ENCODE results near the gene DENND1A.

The DENND1A gene

GRCh38 chr9:123414204-123414603, 515.7 kb downstream of the DENND1A start:
- Histone ChIP-seq H3K9ac (ENCODE audit: low read depth, low read length) (no peak overlapping the region), H3K27me3 (ENCODE audit: insufficient read depth, low read length) (no peaks in the 10 kb centered on the region), H3K36me3 (ENCODE audit: insufficient read depth, low read length) (no peaks in the 10 kb centered on the region), H3K27ac (ENCODE audit: low read depth, low read length) (no peak overlapping the region), H3K9me3 (ENCODE audit: insufficient read depth, low read depth, low read length) (no peaks in the 10 kb centered on the region), H3K4me3 (ENCODE audit: low read length) (no peak overlapping the region), H3K4me1 (ENCODE audit: insufficient read depth, low read length) (no peaks in the 10 kb centered on the region; the same call in 1 of the 2 replicates)
- 85% methylated on average over 7 of the region's 7 CpGs for WGBS

GRCh38 chr9:123412171-123412820, 517.6 kb downstream of the DENND1A start:
- H3K36me3 ChIP-seq (ENCODE audit: insufficient read depth, low read length), result no peaks in the 10 kb centered on the region
- no peaks in the 10 kb centered on the region for H3K9me3 ChIP-seq (ENCODE audit: insufficient read depth, low read depth, low read length)
- H3K4me1 ChIP-seq (ENCODE audit: insufficient read depth, low read length), result peaks cover 8% of the 10 kb centered on the region
- no peak overlapping the region for H3K27ac ChIP-seq (ENCODE audit: low read depth, low read length)
- H3K27me3 ChIP-seq (ENCODE audit: insufficient read depth, low read length), result no peaks in the 10 kb centered on the region
- 91% methylated on average over 18 of the region's 18 CpGs for WGBS
- no peak overlapping the region for H3K9ac ChIP-seq (ENCODE audit: low read depth, low read length)
- no peak overlapping the region for H3K4me3 ChIP-seq (ENCODE audit: low read length)

GRCh38 chr9:123411636-123412035, 518.3 kb downstream of the DENND1A start:
- Histone ChIP-seq H3K27me3 (ENCODE audit: insufficient read depth, low read length) (no peaks in the 10 kb centered on the region), H3K4me1 (ENCODE audit: insufficient read depth, low read length) (peaks cover 12% of the 10 kb centered on the region), H3K9me3 (ENCODE audit: insufficient read depth, low read depth, low read length) (no peaks in the 10 kb centered on the region), H3K4me3 (ENCODE audit: low read length) (no peak overlapping the region), H3K36me3 (ENCODE audit: insufficient read depth, low read length) (no peaks in the 10 kb centered on the region), H3K27ac (ENCODE audit: low read depth, low read length) (no peak overlapping the region), H3K9ac (ENCODE audit: low read depth, low read length) (no peak overlapping the region)
- 91% methylated on average over 11 of the region's 11 CpGs for WGBS

GRCh38 chr9:123411191-123411590, 518.7 kb downstream of the DENND1A start:
- Histone ChIP-seq H3K9ac (ENCODE audit: low read depth, low read length) (no peak overlapping the region), H3K36me3 (ENCODE audit: insufficient read depth, low read length) (no peaks in the 10 kb centered on the region), H3K4me3 (ENCODE audit: low read length) (no peak overlapping the region), H3K9me3 (ENCODE audit: insufficient read depth, low read depth, low read length) (no peaks in the 10 kb centered on the region), H3K4me1 (ENCODE audit: insufficient read depth, low read length) (peaks cover 17% of the 10 kb centered on the region), H3K27ac (ENCODE audit: low read depth, low read length) (no peak overlapping the region), H3K27me3 (ENCODE audit: insufficient read depth, low read length) (no peaks in the 10 kb centered on the region)
- 91% methylated on average over 10 of the region's 10 CpGs for WGBS

GRCh38 chr9:123410281-123410910, 519.5 kb downstream of the DENND1A start:
- WGBS, result 89% methylated on average over 12 of the region's 12 CpGs
- H3K36me3 ChIP-seq (ENCODE audit: insufficient read depth, low read length), result no peaks in the 10 kb centered on the region
- no peak overlapping the region for H3K4me3 ChIP-seq (ENCODE audit: low read length)
- H3K27ac ChIP-seq (ENCODE audit: low read depth, low read length), result no peak overlapping the region
- H3K9me3 ChIP-seq (ENCODE audit: insufficient read depth, low read depth, low read length), result no peaks in the 10 kb centered on the region
- no peak overlapping the region for H3K9ac ChIP-seq (ENCODE audit: low read depth, low read length)
- H3K4me1 ChIP-seq (ENCODE audit: insufficient read depth, low read length), result peaks cover 18% of the 10 kb centered on the region
- H3K27me3 ChIP-seq (ENCODE audit: insufficient read depth, low read length), result no peaks in the 10 kb centered on the region

- no peak overlapping the region for H3K27ac ChIP-seq (ENCODE audit: low read depth, low read length)
- 86% methylated on average over 10 of the region's 10 CpGs for WGBS
These were observed 521.3 kb downstream of the DENND1A start for GRCh38 chr9:123408313-123409262.

GRCh38 chr9:123407217-123407851, 522.6 kb downstream of the DENND1A start:
- 76% methylated on average over 20 of the region's 20 CpGs for WGBS
- no peak overlapping the region for H3K9ac ChIP-seq (ENCODE audit: low read depth, low read length)

More at GRCh38 chr9:123408313-123409262, 521.3 kb downstream of the DENND1A start:
- H3K4me3 ChIP-seq (ENCODE audit: low read length), result no peak overlapping the region
- no peak overlapping the region for H3K9ac ChIP-seq (ENCODE audit: low read depth, low read length)
- no peaks in the 10 kb centered on the region for H3K36me3 ChIP-seq (ENCODE audit: insufficient read depth, low read length)
- H3K9me3 ChIP-seq (ENCODE audit: insufficient read depth, low read depth, low read length), result no peaks in the 10 kb centered on the region
- peaks cover 18% of the 10 kb centered on the region for H3K4me1 ChIP-seq (ENCODE audit: insufficient read depth, low read length)
- H3K27me3 ChIP-seq (ENCODE audit: insufficient read depth, low read length), result no peaks in the 10 kb centered on the region

GRCh38 chr9:123406691-123407216, 523.2 kb downstream of the DENND1A start:
- Histone ChIP-seq H3K27me3 (ENCODE audit: insufficient read depth, low read length) (no peaks in the 10 kb centered on the region), H3K9me3 (ENCODE audit: insufficient read depth, low read depth, low read length) (no peaks in the 10 kb centered on the region), H3K4me1 (ENCODE audit: insufficient read depth, low read length) (peaks cover 27% of the 10 kb centered on the region), H3K9ac (ENCODE audit: low read depth, low read length) (no peak overlapping the region), H3K4me3 (ENCODE audit: low read length) (no peak overlapping the region), H3K36me3 (ENCODE audit: insufficient read depth, low read length) (no peaks in the 10 kb centered on the region), H3K27ac (ENCODE audit: low read depth, low read length) (no peak overlapping the region)
- WGBS, result 27% methylated on average over 13 of the region's 13 CpGs

More at GRCh38 chr9:123407217-123407851, 522.6 kb downstream of the DENND1A start:
- H3K27me3 ChIP-seq (ENCODE audit: insufficient read depth, low read length), result no peaks in the 10 kb centered on the region
- H3K36me3 ChIP-seq (ENCODE audit: insufficient read depth, low read length), result no peaks in the 10 kb centered on the region
- no peak overlapping the region for H3K27ac ChIP-seq (ENCODE audit: low read depth, low read length)
- peaks cover 24% of the 10 kb centered on the region for H3K4me1 ChIP-seq (ENCODE audit: insufficient read depth, low read length)
- H3K4me3 ChIP-seq (ENCODE audit: low read length), result no peak overlapping the region
- H3K9me3 ChIP-seq (ENCODE audit: insufficient read depth, low read depth, low read length), result no peaks in the 10 kb centered on the region

GRCh38 chr9:123406016-123406415, 523.9 kb downstream of the DENND1A start:
- no peak overlapping the region for H3K27ac ChIP-seq (ENCODE audit: low read depth, low read length)
- no peak overlapping the region for H3K9ac ChIP-seq (ENCODE audit: low read depth, low read length)
- no peak overlapping the region for H3K4me3 ChIP-seq (ENCODE audit: low read length)
- H3K27me3 ChIP-seq (ENCODE audit: insufficient read depth, low read length), result no peaks in the 10 kb centered on the region
- H3K9me3 ChIP-seq (ENCODE audit: insufficient read depth, low read depth, low read length), result no peaks in the 10 kb centered on the region
- WGBS, result 92% methylated on average over 6 of the region's 6 CpGs
- no peaks in the 10 kb centered on the region for H3K36me3 ChIP-seq (ENCODE audit: insufficient read depth, low read length)
- peaks cover 27% of the 10 kb centered on the region for H3K4me1 ChIP-seq (ENCODE audit: insufficient read depth, low read length)

- peaks cover 26% of the 10 kb centered on the region for H3K4me1 ChIP-seq (ENCODE audit: insufficient read depth, low read length)
- H3K36me3 ChIP-seq (ENCODE audit: insufficient read depth, low read length), result no peaks in the 10 kb centered on the region
- no peak overlapping the region for H3K9ac ChIP-seq (ENCODE audit: low read depth, low read length)
- no peak overlapping the region for H3K4me3 ChIP-seq (ENCODE audit: low read length)
- H3K27me3 ChIP-seq (ENCODE audit: insufficient read depth, low read length), result no peaks in the 10 kb centered on the region
- H3K27ac ChIP-seq (ENCODE audit: low read depth, low read length), result no peak overlapping the region
- H3K9me3 ChIP-seq (ENCODE audit: insufficient read depth, low read depth, low read length), result no peaks in the 10 kb centered on the region
- 58% methylated on average over 17 of the region's 17 CpGs for WGBS
These were observed 526.9 kb downstream of the DENND1A start for GRCh38 chr9:123402981-123403509.
